HepG2 (cell line): ENCODE data around the gene PPP1R13L. TPM values are rescaled to one million over a fixed set of nuclear protein-coding genes. Genes with fewer than 3 reads are reported as not detected.
A peak's percentile ranks its signal among the peaks of the same experiment; 100 is the strongest.

Experiments used
- AGO1 ChIP-seq: fragments of 200-400 bp; formaldehyde crosslinking; IDR thresholded peaks from 2 replicates; pipeline ENCODE4 v1.6.1; 2017; ENCODE audit warnings: mild to moderate bottlenecking, low read depth, low read length, moderate library complexity; ENCODE audit not compliant: poor library complexity, severe bottlenecking
- CBX5 ChIP-seq: sonication (generic); formaldehyde crosslinking; IDR thresholded peaks from 2 replicates; pipeline ENCODE4 v1.4.0; 2020; ENCODE audit warnings: missing genetic modification reagents, borderline replicate concordance
- FOXK2 ChIP-seq: fragments of 450-650 bp; IDR thresholded peaks from 2 replicates; pipeline ENCODE4 v1.6.1; 2016
- FOXO1 ChIP-seq: sonication (generic); formaldehyde crosslinking; IDR thresholded peaks from 2 replicates; pipeline ENCODE4 v1.4.0; 2020; ENCODE audit warnings: missing genetic modification reagents
- MBNL3 ChIP-seq: fragments of 250-450 bp; sonication (Bioruptor Pico); conservative IDR thresholded peaks from 2 replicates; pipeline ENCODE4 v1.8.0; 2022; ENCODE audit warnings: mild to moderate bottlenecking, inconsistent platforms
- MXD1 ChIP-seq: sonication (generic); formaldehyde crosslinking; IDR thresholded peaks from 2 replicates; pipeline ENCODE4 v1.4.0; 2020; ENCODE audit warnings: mild to moderate bottlenecking, missing genetic modification reagents
- MYNN ChIP-seq: sonication (generic); formaldehyde crosslinking; IDR thresholded peaks from 2 replicates; pipeline ENCODE4 v1.4.0; 2020; ENCODE audit warnings: mild to moderate bottlenecking, low read depth, missing genetic modification reagents
- NFATC3 ChIP-seq: sonication (generic); formaldehyde crosslinking; IDR thresholded peaks from 2 replicates; pipeline ENCODE4 v1.5.1; 2020; ENCODE audit warnings: mild to moderate bottlenecking, missing genetic modification reagents
- NFRKB ChIP-seq: fragments of 450-650 bp; IDR thresholded peaks from 2 replicates; pipeline ENCODE4 v1.6.1; 2017
- POLR2G ChIP-seq: fragments of 200-400 bp; formaldehyde crosslinking; IDR thresholded peaks from 2 replicates; pipeline ENCODE4 v1.6.1; 2018; ENCODE audit warnings: mild to moderate bottlenecking, low read depth, low read length, moderate library complexity
- SPEN ChIP-seq: sonication (generic); formaldehyde crosslinking; IDR thresholded peaks from 2 replicates; pipeline ENCODE4 v1.5.1; 2020; ENCODE audit warnings: low read depth, mild to moderate bottlenecking, missing genetic modification reagents
- ZBTB20 ChIP-seq: sonication (generic); formaldehyde crosslinking; IDR thresholded peaks from 2 replicates; pipeline ENCODE4 v1.8.1; 2023; ENCODE audit warnings: missing genetic modification reagents, low read depth, mild to moderate bottlenecking, borderline replicate concordance
- ZBTB34 ChIP-seq: sonication (generic); formaldehyde crosslinking; IDR thresholded peaks from 2 replicates; pipeline ENCODE4 v1.8.0; 2022; ENCODE audit warnings: mild to moderate bottlenecking, missing genetic modification reagents
- ZBTB46 ChIP-seq: sonication (generic); formaldehyde crosslinking; IDR thresholded peaks from 2 replicates; pipeline ENCODE4 v1.4.0; 2020; ENCODE audit warnings: mild to moderate bottlenecking, missing genetic modification reagents, borderline replicate concordance
- ZHX2 ChIP-seq, 2 experiments: sonication (generic) in 1 of 2; formaldehyde crosslinking in 1 of 2; IDR thresholded peaks; 2 replicates each; pipeline versions ENCODE4 v1.6.1 to v1.9.0; 2014 to 2022; ENCODE audit warnings: antibody characterized with exemption in 1 of 2, borderline replicate concordance in 1 of 2, inconsistent platforms in 1 of 2, low read depth in 1 of 2, missing genetic modification reagents in 1 of 2
- ZMAT3 ChIP-seq: sonication (generic); formaldehyde crosslinking; conservative IDR thresholded peaks from 2 replicates; pipeline ENCODE4 v1.7.0; 2021; ENCODE audit warnings: missing genetic modification reagents
- ZNF674 ChIP-seq: sonication (generic); formaldehyde crosslinking; IDR thresholded peaks from 2 replicates; pipeline ENCODE4 v1.5.0; 2020; ENCODE audit warnings: low read depth, mild to moderate bottlenecking, missing genetic modification reagents
- polyA plus RNA-seq, 8 experiments: library from polyadenylated mRNA; depleted of rRNA in 3 of 8; stranded (reverse) in 7 of 8; unstranded in 1 of 8; fragments of >200 nt; fragmentation: Illumina TruSeq in 4 of 8; extraction: Trizol in 4 of 8; gene quantifications; 2 replicates each; pipeline versions ENCODE4 v1.2.1 to v1.2.3, GENCODE V29; 2011 to 2016; ENCODE audit warnings: low read depth in 4 of 8, missing spikeins in 1 of 8, mixed read lengths in 1 of 8; ENCODE audit not compliant: insufficient read depth in 1 of 8
- total RNA-seq, 5 experiments: library from RNA; depleted of rRNA; stranded (reverse); fragments of >200 nt; fragmentation: Illumina TruSeq; extraction: Trizol; gene quantifications; 2 replicates each; pipeline ENCODE4 v1.2.3, GENCODE V29; 2016; ENCODE audit warnings: low read depth in 1 of 5

Gene PPP1R13L
- total and polyA plus RNA-seq, 2 of the 13 experiments (the other 11 are each of a cell fraction or from before 2014, with no cell fraction given), result 1.3 to 6.6 TPM

- TF ChIP-seq ZHX2 (IDR thresholded peaks at IDR 0.05; ENCODE audit: low read depth), result no peak
- TF ChIP-seq ZHX2 (CRISPR knock-in tag; IDR thresholded peaks at IDR 0.05; ENCODE audit: borderline replicate concordance), result no peak
- no peak for TF ChIP-seq ZBTB46 (CRISPR knock-in tag)
- TF ChIP-seq MBNL3 (CRISPR knock-in tag), result no peak
- no peak for TF ChIP-seq NFATC3 (CRISPR knock-in tag)
- no peak for TF ChIP-seq ZBTB34 (CRISPR knock-in tag)
- TF ChIP-seq ZBTB20 (CRISPR knock-in tag), result no peak
- no peak for TF ChIP-seq NFRKB
- no peak for TF ChIP-seq ZNF674 (CRISPR knock-in tag)
- TF ChIP-seq FOXK2, result peak; percentile 91
- no peak for TF ChIP-seq ZMAT3 (CRISPR knock-in tag)
- no peak for TF ChIP-seq MYNN
- TF ChIP-seq CBX5, result no peak
- TF ChIP-seq POLR2G, result peak; percentile 51; the same call in 1 of the 2 replicates
- TF ChIP-seq FOXO1 (CRISPR knock-in tag), result no peak
- TF ChIP-seq AGO1, result no peak
- TF ChIP-seq MXD1 (CRISPR knock-in tag), result 0 out of 2 replicates have a peak, but pooled peaks have one; percentile 13
- TF ChIP-seq SPEN (CRISPR knock-in tag), result peak; percentile 64; the same call in 1 of the 2 replicates
Observed at GRCh38 chr19:45370410-45371204, 34.3 kb downstream of the PPP1R13L start, which contains the start of gene ERCC2 (continued).
